ENCODE measurements around the gene IMPA2.

The IMPA2 gene

GRCh38 chr18:11946756-11947155 is 34.6 kb upstream of the IMPA2 start:
- peak; percentile 7 for DNase-seq (ENCODE audit: low read depth)
- H3K4me3 ChIP-seq (ENCODE audit: low read depth, low read length), result no peak overlapping the region
- TF ChIP-seq, protein P1, sequence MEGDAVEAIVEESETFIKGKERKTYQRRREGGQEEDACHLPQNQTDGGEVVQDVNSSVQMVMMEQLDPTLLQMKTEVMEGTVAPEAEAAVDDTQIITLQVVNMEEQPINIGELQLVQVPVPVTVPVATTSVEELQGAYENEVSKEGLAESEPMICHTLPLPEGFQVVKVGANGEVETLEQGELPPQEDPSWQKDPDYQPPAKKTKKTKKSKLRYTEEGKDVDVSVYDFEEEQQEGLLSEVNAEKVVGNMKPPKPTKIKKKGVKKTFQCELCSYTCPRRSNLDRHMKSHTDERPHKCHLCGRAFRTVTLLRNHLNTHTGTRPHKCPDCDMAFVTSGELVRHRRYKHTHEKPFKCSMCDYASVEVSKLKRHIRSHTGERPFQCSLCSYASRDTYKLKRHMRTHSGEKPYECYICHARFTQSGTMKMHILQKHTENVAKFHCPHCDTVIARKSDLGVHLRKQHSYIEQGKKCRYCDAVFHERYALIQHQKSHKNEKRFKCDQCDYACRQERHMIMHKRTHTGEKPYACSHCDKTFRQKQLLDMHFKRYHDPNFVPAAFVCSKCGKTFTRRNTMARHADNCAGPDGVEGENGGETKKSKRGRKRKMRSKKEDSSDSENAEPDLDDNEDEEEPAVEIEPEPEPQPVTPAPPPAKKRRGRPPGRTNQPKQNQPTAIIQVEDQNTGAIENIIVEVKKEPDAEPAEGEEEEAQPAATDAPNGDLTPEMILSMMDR (IDR thresholded peaks at IDR 0.05; ENCODE audit: control insufficient read depth, extremely low read depth, insufficient read depth), result no peak

GRCh38 chr18:11947214-11948191 is 33.8 kb upstream of the IMPA2 start:
- DNase-seq (ENCODE audit: low read depth), result peak; percentile 80
- TF ChIP-seq, protein P1 (IDR thresholded peaks at IDR 0.05; ENCODE audit: control insufficient read depth, extremely low read depth, insufficient read depth), result no peak
- 0 out of 2 replicates have a peak overlapping the region, but pooled peaks have one; percentile 19 for H3K4me3 ChIP-seq (ENCODE audit: low read depth, low read length)

DNA sequence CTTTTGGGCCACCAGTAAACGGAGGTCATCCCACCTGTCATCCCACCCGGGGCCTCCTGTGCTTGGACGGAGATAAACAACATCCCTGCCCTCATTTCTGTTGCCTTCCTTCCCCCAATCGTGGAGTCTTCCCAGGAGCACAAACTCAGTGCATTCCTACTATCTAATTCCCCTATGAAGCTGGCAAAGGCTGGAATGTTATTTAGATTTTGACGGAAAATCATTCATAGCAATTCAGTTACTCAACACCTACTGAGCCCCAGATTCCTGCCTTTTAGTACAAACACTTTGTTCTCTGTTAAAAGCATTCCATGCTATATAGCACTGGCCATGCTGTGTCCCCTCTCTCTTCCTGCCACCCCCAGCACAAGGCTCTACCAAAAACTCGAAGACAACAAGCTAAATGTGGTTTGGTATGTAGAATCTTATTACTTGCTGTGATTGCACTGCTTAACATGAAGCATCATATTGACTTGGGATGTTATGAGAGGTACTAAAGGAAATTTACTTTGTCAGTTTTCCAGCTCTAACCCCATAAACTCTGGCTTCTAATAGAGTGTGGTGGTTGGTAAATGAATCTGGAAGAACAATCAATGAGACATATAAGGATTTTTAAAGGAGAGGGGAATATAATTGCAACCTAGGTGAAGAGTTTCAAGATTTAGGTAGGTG is 32.3 kb upstream of the IMPA2 start:
- H3K4me3 ChIP-seq (ENCODE audit: low read depth, low read length), result no peak overlapping the region
- TF ChIP-seq, protein P1 (IDR thresholded peaks at IDR 0.05; ENCODE audit: control insufficient read depth, extremely low read depth, insufficient read depth), result no peak
- DNase-seq (ENCODE audit: low read depth), result peak; percentile 80

DNA sequence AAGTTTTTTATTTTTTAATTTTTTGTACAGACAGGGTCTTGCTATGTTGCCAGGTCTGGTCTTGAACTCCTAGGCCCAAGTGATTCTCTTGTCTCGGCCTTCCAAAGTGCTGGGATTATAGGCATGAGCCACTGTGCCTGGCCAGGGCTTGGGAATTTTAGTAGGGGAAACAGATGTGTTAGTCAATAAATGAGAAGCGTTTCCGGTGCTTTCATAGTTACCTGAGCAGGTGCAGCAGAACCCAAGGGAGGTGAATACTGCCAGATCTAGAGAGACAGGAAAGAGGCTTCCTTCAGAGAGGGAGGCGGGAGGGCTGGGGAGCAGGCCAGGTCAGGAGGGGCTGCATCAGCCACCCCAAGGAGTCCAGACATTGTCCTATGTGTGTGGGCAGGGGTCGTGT is 30.5 kb upstream of the IMPA2 start:
- TF ChIP-seq, protein P1 (IDR thresholded peaks at IDR 0.05; ENCODE audit: control insufficient read depth, extremely low read depth, insufficient read depth), result no peak
- H3K4me3 ChIP-seq (ENCODE audit: low read depth, low read length), result no peak overlapping the region
- DNase-seq (ENCODE audit: low read depth), result no peak

- H3K4me3 ChIP-seq (ENCODE audit: low read depth, low read length), result no peak overlapping the region
- DNase-seq (ENCODE audit: low read depth), result no peak
- TF ChIP-seq, protein P1 (IDR thresholded peaks at IDR 0.05; ENCODE audit: control insufficient read depth, extremely low read depth, insufficient read depth), result no peak
These were observed 29.9 kb upstream of the IMPA2 start for GRCh38 chr18:11951390-11951851.

GRCh38 chr18:11953113-11953512 is 28.2 kb upstream of the IMPA2 start:
- TF ChIP-seq, protein P1 (IDR thresholded peaks at IDR 0.05; ENCODE audit: control insufficient read depth, extremely low read depth, insufficient read depth), result no peak
- no peak for DNase-seq (ENCODE audit: low read depth)
- H3K4me3 ChIP-seq (ENCODE audit: low read depth, low read length), result no peak overlapping the region

Data from LNCaP clone FGC (cell line).